COLO829 (cell line): ENCODE results near the gene PAQR4.
A peak's percentile ranks its signal among the peaks of the same experiment; 100 is the strongest.
"Not testable (repeated sequence)": the region's sequence is repeated elsewhere in the genome, so short reads cannot be mapped to it uniquely, and the experiment has no call there.

Experiments
- DNase-seq: peaks from one replicate; pipeline ENCODE4 v3.0.0; 2012; ENCODE audit warnings: low spot score

The PAQR4 gene

DNA sequence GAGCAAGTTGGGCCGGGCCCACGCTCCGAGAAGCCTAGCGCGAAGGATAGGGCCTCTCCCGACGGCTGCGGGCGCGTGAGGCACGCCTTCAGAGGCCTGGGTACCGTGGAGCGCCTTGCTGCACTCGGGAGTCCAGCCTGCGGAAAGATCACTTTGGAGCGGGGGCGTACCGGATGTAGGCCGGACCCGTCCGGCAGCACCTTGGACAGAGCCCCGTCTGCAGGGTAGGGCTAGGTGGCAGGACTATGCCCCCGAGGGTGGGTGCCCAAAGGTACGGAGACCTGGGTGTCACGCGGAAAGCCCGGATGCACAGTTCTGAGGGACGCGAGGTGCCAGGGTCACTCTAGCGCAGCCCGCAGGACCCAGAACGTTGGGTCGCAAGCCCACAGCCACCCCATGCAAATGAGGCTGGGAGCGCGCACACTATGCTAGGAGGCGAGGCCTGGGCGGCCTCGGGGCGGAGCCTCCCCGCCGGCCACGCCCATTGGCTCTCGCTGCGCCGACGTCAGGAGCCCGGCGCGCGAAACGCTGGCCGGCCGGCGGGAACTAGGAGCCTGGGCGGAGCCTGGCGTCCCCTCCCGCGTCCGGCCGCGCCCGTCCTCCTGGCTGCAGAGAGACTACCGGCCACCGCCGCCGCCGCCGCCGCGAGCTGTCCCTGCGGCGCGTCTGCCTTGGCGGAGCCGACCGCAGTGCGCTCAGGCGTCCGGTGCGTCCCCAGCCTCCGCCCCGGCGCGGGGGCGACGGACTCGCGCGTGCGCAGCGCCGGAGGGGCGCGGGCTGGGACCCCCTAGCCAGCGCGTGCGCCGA is at the start of gene PAQR4:
Gene PAQR4, plus strand, starts transcription at position 611 of the 807 bp plus-strand sequence. CDS start 327 bp downstream, outside the sequence.
- DNase-seq: peak; percentile 85

DNA sequence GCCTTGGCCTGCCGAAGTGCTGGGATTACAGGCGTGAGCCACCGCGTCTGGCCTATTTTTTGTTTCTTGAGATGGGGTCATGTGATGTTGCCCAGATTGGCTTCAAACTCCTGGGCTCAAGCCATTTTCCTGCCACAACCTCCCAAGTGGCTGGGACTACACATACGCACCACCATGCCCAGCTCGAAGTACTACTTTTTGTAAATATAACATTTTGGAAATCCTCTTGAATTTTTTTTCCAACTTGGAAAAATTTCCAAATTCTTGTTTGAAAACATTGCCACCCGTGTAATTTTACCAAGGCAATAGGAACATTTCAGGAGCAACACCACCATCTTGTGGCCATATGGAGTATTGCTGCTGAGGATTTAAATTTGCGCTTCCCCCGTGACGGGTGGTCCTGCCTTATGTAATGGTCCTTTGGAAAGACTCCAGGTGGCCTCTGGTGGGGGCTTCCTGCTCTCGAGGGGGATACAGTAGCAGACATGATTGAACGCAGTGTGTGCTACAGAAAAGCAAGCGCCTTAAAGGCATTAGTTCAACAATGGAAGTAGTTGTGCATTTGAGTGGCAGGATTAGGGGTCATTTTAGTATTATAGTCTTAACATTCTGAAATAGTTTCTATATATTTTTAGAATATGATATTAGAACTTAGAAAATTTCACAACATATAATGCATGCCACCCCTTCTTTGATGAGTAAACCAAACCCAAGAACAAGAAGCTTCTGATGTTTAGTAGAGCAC is 49.5 kb upstream of the PAQR4 start:
- DNase-seq: peak; percentile 48

DNA sequence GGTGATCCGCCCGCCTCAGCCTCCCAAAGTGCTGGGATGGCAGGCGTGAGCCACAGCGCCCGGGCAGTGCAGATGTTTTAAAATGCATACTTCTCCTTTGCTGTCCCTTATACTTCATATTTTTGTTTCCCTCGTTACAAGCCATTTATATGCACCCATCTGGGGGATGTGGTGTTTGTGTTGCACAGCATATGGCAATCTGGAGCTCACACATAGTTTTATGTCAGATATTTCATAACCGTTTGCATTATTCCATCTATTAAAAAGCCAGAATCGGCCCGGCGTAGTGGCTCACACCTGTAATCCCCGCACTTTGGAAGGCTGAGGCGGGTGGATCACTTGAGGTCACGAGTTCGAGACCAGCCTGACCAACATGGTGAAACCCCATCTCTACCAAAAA is 45.7 kb upstream of the PAQR4 start:
- no peak for DNase-seq

DNA sequence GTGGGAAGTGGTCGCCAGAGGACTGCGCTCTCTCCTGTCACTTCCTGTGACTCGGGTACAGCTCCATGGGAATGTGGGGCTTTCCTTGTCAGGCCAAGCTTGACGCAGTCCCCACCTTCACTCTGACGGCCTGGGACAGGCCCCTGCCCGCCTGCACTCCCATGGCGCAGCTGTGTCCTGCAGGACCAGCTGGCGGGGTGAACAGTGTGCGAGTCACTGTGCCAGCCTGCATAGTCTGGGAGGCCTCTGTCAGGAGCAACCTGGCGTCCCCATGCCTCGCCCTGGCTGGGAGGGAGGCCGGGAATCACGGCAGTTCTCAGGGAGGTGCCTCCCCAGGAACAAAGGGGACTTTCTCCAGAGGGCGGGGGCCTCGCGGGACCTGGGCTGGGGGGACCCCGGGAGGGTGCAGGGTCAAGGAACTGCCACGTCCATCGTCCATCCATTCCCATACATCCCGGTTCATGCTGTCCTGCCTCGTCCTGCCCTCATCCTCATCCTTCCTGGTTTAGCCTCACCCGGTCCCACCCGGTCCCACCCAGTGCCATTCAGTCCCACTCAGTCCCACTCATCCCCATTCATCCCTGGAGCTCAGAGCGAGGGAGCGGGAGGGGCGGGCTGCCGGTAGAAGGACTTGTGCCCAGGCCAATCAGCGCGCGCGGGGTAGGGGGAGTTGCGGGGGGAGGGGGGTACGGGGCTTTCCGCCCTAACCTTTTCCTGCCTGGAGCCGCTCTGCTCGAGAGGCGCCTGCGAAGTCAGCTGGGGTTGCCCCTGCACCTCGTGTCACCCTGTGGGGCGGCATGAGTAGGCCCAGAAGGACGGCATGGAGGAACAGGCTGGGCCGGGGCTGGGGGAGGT is 44.0 kb upstream of the PAQR4 start:
- DNase-seq: no peak

DNA sequence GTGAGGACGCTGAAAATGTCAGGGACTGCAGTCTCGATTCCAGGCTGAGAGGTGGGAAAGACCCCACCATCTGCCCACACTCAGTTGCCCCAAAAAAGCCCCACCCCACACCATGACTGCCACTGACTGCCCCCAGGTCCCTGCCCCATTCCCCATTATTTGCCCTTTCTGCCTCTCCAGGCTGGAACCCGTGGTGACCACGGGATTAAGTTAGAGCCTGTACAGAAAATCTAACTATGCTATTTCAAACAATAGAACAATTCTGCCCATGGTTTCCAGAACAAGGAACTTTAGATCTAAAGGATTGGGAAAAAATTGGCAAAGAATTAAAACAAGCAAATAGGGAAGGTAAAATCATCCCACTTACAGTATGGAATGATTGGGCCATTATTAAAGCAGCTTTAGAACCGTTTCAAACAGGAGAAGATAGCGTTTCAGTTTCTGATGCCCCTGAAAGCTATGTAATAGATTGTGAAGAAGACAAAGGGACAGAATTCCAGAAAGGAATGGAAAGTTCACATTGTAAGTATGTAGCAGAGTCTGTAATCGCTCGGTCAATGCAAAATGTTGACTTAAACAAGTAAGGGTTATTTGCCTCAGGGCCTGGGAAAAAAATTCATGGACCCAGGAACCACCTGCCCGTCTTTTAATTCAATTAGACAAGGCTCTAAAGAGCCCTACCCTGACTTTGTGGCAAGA is 43.0 kb upstream of the PAQR4 start:
- no peak for DNase-seq

DNA sequence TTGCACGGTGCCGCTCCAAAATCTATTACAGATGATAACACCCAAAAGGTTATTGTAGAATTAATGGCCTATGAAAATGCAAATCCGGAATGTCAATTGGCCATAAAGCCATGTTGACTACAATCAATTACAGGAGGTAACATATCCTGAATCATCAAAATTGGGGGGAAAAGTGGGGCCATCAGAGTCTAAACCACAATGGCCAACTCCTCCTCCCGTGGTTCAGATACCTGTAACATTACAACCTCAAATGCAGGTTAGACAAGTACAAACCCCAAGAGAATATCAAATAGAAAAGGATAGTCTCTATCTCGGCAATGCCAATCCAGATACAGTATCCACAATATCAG is 42.5 kb upstream of the PAQR4 start:
- no peak for DNase-seq

DNA sequence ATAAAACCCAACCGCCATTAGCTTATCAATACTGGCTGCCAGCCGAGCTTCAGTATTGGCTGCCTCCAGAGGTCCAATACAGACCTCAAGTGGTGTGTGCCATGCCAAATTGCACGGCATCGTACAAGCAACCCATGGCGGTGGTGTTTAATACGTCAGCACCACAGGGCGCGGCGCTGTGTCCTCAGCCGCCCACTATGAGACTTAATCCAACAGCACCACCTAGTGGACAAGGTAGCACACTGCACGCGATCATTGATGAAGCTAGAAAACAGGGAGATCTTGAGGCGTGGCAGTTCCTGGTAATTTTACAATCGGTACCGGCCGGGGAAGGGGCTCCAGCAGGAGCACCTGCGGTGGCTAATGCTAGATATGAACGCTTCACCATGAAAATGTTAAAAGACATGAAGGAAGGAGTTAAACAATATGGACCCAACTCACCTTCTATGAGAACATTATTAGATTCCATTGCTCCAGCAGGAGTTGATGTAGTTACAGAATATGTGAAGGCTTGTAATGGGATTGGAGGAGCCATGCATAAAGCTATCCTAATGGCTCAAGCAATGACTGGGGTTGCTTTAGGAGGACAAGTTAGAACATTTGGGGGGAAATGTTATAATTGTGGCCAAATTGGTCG is 42.0 kb upstream of the PAQR4 start:
- DNase-seq: peak; percentile 79

DNA sequence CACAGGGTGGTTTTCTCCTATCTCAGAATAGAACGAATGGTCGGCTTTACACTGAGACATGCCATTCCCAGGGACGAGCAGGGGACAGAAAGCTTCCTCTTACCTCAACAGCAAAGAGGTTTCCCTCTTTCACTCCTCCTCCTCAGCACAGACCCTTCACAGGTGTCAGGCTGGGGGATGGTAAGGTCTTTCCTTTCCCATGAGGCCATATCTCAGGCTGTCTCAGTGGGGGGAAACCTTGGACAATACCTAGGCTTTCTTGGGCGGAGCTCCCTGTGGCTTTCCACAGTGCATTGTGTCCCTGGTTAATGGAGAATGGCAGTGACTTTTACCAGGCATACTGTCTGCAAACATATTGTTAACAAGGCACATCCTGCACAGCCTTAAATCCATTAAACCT is 41.0 kb upstream of the PAQR4 start:
- not testable (repeated sequence) for DNase-seq

DNA sequence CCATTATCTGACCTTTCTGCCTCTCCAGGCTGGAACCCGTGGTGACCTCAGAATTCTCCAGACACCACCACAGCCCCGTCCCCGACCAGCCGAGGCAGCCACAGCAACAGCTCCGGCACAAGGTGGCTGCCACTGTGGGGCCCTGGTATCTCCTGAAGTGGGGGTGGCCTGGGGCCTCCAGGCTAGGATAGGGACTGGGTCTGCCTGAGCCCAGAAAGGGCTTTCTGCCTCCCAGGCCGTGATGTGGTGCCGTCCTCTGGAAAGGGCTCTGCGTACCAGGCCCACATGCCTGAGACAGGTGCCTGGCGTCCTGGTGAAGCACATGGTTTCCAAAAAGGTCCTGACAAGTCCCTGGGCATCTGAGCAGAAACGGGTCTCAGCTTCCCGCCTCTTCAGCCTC is 40.4 kb upstream of the PAQR4 start:
- DNase-seq: no peak

DNA sequence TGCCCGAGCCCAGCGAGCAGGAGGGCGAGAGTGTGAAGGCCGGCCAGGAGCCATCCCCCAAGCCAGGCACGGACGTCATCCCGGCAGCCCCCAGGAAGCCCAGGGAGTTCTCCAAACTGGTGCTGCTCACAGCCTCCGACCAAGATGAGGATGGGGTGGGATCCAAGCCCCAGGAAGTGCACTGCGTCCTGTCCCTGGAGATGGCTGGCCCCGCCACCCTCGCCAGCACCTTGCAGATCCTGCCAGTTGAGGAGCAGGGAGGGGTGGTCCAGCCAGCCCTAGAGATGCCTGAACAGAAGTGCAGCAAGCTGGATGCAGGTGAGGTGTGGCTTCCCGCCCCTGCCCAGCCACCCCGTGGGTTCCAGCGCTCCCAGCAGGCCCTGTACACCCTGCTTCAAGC is 39.5 kb upstream of the PAQR4 start:
- DNase-seq: no peak

DNA sequence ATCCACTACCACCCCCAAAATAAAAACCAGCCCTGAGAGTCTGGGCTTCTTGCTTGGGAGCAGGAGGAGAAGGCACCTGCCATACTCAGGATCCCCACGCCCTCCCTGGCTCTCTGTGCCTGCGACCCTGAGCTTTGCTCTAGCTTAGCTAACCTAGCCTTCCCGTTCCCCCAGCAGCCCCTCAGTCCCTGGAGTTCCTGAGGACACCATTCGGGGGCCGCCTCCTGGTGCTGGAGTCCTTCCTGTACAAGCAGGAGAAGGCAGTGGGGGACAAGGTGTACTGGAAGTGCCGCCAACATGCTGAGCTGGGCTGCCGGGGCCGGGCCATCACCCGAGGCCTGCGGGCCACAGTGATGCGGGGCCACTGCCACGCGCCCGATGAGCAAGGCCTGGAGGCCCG is 38.9 kb upstream of the PAQR4 start:
- no peak for DNase-seq

DNA sequence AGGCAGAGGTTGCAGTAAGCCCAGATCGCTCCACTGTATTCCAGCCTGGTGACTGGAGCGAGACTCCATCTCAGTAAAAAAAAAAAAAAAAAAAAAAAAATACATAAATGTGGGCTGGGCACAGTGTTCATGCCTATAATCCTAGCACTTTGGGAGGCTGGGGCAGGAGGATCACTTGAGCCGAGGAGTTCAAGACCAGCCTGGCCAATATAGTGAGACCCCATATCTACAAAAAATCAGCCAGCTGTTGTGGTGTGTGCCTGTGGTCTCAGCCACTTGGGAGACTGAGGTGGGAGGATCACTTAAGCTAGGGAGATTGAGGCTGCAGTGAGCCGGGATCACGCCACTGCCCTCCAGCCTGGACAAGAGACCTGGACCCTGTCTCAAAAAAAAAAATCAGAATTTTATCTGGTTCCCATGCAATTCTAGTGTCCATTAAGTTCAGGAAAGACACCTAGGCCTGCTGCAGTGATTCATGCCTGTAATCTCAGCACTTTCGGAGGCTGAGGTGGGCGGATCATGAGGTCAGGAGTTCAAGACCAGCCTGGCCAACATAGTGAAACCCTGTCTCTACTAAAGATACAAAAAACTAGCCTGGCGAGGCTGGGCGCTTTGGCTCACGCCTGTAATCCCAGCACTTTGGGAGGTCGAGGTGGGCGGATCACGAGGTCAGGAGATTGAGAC is 37.8 kb upstream of the PAQR4 start:
- DNase-seq: not testable (repeated sequence)

DNA sequence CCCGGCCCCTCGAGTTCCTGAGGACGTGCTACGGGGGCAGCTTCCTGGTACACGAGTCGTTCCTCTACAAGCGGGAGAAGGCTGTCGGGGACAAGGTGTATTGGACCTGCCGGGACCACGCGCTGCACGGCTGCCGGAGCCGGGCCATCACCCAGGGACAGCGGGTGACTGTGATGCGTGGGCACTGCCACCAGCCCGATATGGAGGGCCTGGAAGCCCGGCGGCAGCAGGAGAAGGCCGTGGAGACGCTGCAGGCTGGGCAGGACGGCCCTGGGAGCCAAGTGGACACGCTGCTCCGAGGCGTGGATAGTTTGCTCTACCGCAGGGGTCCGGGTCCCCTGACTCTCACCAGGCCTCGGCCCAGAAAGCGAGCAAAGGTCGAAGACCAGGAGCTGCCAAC is 36.0 kb upstream of the PAQR4 start:
- DNase-seq: no peak

DNA sequence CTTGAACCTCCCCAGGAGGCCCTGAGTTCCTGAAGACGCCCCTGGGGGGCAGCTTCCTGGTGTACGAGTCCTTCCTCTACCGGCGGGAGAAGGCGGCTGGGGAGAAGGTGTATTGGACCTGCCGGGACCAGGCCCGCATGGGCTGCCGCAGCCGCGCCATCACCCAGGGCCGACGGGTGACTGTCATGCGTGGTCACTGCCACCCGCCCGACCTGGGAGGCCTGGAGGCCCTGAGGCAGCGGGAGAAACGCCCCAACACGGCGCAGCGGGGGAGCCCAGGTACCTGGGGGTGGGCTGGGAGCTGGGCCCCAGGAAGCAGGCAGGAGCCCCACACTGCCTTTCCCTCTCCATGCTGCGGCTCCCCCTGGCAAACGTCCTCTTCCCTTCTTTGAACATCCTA is 35.4 kb upstream of the PAQR4 start:
- no peak for DNase-seq

DNA sequence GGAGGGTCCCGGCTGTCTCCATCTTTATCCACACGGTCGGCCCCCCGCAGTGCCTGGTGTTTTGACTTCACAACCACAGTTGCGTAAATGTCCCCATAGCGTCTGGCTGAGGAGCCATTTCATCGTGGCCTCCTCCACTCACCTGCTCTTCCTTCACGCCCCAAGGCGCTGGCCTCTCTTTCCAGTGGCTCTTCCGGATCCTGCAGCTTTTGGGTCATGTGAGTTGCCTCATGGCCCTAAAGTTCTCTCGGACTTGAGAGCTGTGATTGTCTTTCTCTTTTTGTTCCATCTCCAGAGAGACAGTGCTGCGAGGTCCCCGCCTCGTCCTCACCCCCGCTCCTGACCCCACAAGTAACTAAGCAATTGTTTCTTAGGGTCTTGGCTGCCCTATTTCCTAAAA is 34.7 kb upstream of the PAQR4 start:
- DNase-seq: no peak

DNA sequence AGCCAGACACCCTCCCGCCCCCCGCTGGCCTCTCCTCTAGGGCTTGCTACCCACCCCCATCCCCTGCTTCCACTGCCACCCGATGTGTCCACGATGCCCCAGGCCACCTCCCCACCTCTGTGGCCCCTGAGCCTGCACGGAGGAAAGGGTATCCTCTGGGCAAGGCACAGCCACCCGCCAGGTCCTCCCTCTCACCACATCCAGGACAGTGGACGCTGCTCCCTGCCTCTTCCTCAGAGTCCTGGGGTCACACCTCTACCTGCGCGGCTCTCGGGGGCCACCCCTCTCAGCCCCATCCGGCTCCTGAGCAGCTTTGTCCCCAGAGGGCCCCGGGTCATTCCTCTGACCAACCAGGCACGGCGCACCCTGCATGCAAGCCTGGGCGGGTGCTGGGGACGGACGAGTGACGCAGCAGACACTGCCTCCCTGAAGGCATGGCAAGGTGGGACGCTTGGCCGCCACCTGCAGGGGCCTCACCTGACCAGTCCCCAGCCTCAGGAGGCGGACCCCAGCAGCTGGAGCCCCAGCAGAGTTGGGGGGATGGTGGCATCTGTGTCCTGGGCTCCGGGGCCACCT is 32.6 kb upstream of the PAQR4 start:
- DNase-seq: no peak

DNA sequence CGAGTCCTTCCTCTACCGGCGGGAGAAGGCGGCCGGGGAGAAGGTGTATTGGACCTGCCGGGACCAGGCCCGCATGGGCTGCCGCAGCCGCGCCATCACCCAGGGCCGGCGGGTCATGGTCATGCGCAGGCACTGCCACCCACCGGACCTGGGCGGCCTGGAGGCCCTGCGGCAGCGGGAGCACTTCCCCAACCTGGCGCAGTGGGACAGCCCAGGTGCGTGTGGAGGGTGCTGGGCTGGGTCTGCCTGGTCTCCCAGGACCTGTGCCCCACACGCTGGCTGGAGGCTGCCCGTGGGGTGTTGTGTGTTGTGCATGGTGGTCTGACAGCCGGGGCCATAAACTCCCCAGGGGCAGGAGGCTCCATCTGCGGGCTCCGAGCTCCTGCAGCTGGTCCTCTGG is 32.0 kb upstream of the PAQR4 start:
- DNase-seq: no peak

DNA sequence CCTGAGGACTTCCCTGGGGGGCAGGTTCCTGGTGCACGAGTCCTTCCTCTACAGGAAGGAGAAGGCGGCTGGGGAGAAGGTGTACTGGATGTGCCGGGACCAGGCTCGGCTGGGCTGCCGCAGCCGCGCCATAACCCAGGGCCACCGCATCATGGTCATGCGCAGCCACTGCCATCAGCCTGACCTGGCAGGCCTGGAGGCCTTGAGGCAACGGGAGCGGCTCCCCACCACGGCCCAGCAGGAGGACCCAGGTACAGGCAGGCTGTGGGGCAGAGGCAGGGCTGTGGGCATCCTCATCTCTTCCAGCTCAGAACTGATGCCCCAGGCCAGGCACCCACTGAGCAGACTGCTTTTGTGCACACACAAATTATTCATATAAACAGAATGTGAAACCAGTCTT is 30.9 kb upstream of the PAQR4 start:
- no peak for DNase-seq

DNA sequence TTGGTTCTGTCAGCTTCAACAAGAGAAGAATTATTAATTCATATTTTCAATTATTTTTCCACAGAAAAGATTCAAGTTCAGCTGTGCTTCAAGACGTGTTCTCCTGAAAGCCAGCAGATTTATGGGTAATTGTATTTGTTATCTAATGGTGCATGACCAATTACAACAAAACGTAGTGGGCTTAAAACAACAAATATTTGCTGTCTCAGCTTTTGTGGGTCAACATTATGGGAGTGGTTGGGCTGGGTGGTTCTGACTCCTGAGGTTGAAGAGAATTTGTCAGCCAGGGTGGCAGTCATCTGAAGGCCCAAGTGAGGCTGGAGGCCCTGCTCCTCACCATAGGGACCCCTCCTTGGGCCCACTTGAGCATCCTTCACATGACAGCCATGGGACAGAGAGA is 29.2 kb upstream of the PAQR4 start:
- DNase-seq: no peak

DNA sequence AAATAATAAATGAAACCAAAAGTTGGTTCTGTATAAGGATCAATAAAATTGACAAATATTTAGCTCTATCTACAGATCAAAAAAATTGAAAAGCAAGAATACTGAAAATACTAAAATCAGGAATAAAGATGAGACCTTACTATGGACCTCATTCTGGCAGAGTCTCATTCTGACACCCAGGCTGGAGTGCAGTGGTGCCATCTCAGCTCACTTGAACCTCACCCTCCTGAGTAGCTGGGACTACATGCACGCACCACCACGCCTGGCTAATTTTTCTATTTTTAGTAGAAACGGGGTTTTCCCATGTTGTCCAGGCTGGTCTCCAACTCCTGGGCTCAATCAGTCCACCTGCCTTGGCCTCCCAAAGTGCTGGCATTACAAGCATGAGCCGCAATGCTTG is 27.1 kb upstream of the PAQR4 start:
- no peak for DNase-seq

DNA sequence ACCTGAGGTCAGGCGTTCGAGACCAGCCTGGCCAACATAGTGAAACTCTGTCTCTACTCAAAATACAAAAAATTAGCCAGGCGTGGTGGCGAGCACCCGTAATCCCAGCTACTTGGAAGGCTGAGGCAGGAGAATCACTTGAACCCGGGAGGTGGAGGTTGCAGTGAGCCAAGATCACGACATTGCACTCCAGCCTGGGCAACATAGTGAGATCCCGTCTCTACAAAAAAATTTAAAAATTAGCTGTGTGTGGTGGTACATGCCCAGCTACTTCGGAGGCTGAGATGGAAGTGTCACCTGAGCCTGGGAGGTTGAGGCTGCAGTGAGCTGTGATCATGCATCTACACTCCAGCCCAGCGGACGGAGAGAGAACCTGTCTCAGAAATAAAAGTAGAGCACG is 25.4 kb upstream of the PAQR4 start:
- DNase-seq: not testable (repeated sequence)
